GM18861 (cell line): ENCODE results near the gene REV3L.
A peak's percentile ranks its signal among the peaks of the same experiment; 100 is the strongest.

Source experiments
- ATAC-seq: cut with Tn5 transposase; IDR thresholded peaks from one replicate; pipeline ENCODE4 v1.9.1; 2021; ENCODE audit not compliant: unreplicated experiment

Gene REV3L

GRCh38 chr6:111470991-111471390, 12.0 kb downstream of the REV3L start:
- ATAC-seq = no peak

GRCh38 chr6:111469543-111469942, 13.5 kb downstream of the REV3L start:
- ATAC-seq = no peak

GRCh38 chr6:111468329-111469012, 14.5 kb downstream of the REV3L start:
- ATAC-seq = no peak

- ATAC-seq = no peak
Measured at GRCh38 chr6:111464184-111464583, 18.8 kb downstream of the REV3L start.

- ATAC-seq = no peak
Measured at GRCh38 chr6:111462770-111463391, 20.1 kb downstream of the REV3L start.

- ATAC-seq = no peak
Measured at GRCh38 chr6:111461860-111462259, 21.2 kb downstream of the REV3L start.

- no peak for ATAC-seq
Measured at GRCh38 chr6:111458670-111459232, 24.3 kb downstream of the REV3L start.

GRCh38 chr6:111456208-111456607, 26.8 kb downstream of the REV3L start:
- no peak for ATAC-seq

- ATAC-seq = no peak
Measured at GRCh38 chr6:111450636-111451035, 32.4 kb downstream of the REV3L start.

GRCh38 chr6:111450087-111450486, 32.9 kb downstream of the REV3L start:
- ATAC-seq = no peak

GRCh38 chr6:111449129-111449528, 33.9 kb downstream of the REV3L start:
- ATAC-seq = no peak

- no peak for ATAC-seq
Measured at GRCh38 chr6:111447051-111447450, 36.0 kb downstream of the REV3L start.

GRCh38 chr6:111445861-111446267, 37.2 kb downstream of the REV3L start:
- no peak for ATAC-seq

GRCh38 chr6:111444794-111445193, 38.2 kb downstream of the REV3L start:
- no peak for ATAC-seq

- ATAC-seq = peak; percentile 44
Measured at GRCh38 chr6:111441678-111442243, 41.3 kb downstream of the REV3L start.

- no peak for ATAC-seq
Measured at GRCh38 chr6:111439171-111439570, 43.8 kb downstream of the REV3L start.

- no peak for ATAC-seq
Measured at GRCh38 chr6:111437573-111437972, 45.4 kb downstream of the REV3L start.

- ATAC-seq = no peak
Measured at GRCh38 chr6:111432511-111432910, 50.5 kb downstream of the REV3L start.

- no peak for ATAC-seq
Measured at GRCh38 chr6:111430605-111431376, 52.2 kb downstream of the REV3L start.

GRCh38 chr6:111429571-111429970, 53.4 kb downstream of the REV3L start:
- no peak for ATAC-seq

- no peak for ATAC-seq
Measured at GRCh38 chr6:111428811-111429210, 54.2 kb downstream of the REV3L start.
